GM21528 (cell line): Measurements from ENCODE around the gene RIC1.
"Not testable (repeated sequence)": the region's sequence is repeated elsewhere in the genome, so short reads cannot be mapped to it uniquely, and the experiment has no call there.

Experiments
- ATAC-seq: cut with Tn5 transposase; IDR thresholded peaks from one replicate; pipeline ENCODE4 v1.9.1; 2021; ENCODE audit warnings: mild to moderate bottlenecking, moderate library complexity; ENCODE audit not compliant: unreplicated experiment, low FRiP score

The RIC1 gene

DNA sequence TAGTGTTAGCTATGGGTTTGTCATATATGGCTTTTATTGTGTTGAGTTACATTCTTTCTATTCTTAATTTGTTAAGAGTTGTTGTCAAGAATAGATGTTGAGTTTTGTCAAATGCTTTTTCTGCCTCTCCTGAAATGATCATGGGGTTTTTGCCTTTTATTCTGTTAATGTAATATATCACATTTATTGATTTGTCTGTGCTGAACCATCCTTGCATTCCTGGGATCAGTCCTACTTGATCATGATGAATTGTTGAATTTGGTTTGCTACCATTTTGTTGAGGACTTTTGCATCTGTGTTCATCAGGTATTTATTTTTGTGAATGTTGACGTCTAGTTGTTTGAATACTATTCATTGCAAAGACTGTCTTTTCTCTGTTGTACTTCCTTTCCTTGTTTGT lies 23.9 kb downstream of the RIC1 start:
- no peak for ATAC-seq

DNA sequence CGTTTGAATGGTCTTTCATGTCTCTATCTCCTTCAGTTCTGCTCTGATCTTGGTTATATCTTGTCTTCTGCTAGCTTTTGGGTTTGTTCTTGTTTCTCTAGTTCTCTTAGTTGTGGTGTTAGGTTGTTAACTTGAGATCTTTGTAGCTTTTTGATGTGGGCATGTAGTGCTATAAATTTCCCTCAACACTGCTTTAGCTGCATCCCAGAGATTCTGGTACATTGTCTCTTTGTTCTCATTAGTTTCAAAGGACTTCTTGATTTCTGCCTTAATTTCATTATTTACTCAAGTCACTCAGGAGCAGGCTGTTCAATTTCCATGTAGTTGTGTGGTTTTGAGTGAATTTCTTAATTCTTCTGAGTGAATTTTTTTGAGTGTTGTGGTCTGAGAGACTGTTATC lies 33.9 kb downstream of the RIC1 start:
- not testable (repeated sequence) for ATAC-seq

DNA sequence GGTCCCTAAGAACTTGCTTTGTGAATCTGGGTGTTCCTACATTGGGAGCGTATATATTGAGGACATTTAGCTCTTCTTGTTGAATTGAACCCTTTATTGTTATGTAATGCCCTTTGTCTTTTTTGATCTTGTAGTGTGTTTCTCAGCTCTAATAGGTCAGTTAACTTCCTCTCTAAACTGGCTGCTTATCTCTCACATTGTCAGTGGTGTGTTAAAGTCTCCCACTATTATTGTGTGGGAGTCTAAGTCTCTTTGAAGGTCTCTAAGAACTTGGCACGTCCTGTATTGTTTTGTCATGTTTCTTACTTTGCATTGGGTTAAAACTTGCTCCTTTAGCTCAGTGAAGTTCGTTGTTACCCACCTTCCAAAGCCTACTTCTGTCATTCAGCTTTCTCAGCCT lies 36.2 kb downstream of the RIC1 start:
- ATAC-seq: no peak

DNA sequence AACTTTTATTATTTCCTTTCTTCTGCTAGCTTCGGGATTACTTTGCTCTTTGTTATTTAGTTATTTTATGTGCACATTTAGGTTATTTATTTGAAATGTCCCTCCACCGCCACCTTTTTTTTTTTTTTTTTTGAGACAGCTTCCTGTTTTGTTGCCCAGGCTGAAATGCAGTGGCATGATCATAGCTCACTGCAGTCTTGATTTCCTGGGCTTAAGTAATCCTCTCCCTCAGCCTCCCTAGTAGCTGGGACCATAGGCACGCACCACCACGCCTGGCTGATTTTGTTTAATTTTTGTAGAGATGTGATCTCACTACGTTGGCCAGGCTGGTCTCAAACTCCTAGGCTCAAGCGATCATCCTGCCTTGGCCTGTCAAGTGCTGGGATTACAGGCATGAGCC lies 38.5 kb downstream of the RIC1 start:
- no peak for ATAC-seq

DNA sequence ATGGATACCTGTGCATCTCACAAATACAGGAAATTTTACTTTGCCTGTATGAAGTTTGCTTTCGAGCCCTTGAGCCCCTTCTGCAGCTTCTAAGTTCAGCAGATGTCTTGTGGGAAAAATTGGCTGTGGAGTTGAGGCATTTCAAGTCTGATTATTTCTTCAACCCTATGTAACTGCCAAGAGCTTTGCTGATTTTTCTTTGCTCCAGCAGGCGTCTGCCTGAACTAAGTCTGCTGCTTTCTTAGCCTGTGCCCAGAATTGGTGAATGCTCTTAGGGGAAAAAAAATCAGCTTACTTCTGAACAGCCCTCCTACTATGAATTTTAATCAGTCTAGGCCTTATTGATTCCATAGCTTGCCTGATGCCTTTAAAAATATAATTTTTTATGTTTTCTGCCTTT lies 41.2 kb downstream of the RIC1 start:
- no peak for ATAC-seq

DNA sequence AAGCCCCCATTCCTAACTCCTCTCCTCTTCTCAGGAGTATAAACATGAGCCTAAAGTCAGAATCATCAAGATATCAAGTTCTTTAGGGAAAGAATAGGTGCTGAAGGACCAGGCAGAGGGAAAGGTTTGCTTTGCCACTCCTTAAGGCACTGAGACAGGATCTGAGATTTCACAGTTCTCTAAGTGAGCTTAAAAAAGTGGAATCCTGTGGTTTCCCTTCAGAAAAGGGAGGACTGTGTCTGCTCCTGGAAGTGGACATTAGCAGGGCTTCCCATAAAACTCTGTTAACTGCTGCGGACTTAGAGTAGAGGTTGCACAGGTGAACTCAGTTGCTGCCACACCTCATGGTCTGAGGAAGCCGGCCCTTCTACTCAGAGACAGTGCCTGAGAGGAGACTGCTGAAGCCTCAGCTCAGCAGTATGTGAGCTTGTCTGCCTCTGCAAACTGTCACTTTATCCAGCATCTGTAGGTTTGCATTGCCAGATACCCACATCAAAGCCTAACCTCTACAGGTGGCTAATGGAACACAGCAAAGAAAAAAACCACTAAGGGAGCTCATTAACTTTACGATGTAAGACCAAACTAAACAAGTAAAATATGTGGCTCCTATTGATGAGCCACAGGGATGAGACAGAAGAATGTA lies 42.9 kb downstream of the RIC1 start:
- no peak for ATAC-seq

DNA sequence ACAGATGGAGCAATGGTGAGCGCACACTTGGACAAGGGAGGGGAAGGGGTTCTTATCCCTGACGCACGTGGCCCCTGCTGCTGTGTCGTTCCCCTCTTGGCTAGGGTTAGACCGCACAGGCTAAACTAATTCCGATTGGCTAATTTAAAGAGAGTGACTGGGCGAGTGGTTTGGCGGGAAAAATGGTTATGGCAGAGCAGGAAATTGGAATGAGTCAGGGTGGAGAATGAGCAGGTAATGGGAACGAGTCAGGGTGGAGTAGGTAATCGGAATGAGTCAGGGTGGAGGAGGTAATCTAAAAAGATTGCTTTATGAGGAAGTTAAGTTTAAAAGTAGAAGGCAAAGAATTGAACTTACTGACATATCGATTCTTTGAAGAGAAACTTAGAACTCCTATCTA lies 46.1 kb downstream of the RIC1 start:
- not testable (repeated sequence) for ATAC-seq

DNA sequence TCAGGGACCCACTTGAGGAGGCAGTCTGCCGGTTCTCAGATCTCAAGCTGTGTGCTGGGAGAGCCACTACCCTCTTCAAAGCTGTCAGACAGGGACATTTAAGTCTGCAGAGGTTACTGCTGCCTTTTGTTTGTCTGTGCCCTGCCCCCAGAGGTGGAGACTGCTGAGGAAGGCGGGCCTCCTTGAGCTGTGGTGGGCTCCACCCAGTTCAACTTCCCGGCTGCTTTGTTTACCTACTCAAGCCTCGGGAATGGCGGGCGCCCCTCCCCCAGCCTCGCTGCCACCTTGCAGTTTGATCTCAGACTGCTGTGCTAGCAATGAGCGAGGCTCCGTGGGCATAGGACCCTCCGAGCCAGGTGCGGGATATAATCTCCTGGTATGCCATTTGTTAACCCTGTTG lies 54.7 kb downstream of the RIC1 start:
- ATAC-seq: not testable (repeated sequence)

DNA sequence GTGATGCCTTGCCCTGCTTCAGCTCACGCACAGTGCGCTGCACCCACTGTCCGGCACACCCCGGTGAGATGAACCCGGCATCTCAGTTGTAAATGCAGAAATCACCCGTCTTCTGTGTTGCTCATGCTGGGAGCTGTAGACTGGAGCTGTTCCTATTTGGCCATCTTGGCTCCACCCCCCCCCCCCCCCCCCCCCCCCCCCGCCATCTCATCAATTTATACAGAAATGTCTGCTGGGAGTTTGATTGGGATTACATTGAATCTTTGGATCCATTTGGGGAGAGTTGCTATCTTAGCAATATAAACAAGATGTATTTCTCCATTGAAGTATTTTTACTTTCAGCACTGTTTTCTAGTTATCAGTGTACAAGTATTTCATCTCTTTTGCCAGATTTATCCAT lies 55.2 kb downstream of the RIC1 start:
- ATAC-seq: no peak

DNA sequence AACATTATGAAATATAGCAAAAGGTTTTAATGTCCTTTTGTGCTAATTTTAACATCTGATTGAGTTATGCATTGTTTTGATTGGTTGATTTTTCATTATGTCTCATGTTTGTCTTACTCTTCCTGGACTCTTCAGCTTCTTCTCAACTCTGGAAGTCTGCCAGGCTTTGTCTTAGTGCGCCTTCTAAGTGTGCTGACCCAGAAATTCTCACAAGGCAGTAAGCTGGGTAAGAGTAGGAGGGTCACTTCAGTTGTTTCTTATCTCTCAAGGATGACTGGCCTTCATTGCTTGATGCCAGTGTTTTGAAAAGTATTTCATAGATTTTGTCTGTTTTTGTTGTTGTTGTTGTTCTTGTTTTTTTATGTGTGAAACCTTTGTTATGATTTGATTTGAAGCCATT lies 59.2 kb downstream of the RIC1 start:
- no peak for ATAC-seq

DNA sequence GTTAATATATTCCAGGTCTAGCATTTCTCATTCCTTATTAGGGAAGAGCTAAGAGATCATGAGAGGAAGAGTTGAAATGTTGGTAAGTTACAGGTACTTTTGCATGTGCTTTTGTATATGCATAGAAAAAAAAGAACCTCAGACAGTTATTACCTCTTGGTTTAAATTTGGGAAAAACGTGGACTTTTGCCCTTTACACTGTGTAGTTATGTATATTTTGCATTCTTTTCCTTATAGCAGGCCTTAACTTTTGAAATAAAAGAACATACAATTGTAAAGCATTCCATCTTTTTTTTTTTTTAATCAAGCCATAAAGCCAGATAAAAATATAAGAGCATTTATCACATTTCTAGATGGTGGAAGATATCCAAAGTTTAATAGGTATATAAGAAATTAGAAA lies 61.4 kb downstream of the RIC1 start:
- ATAC-seq: no peak

DNA sequence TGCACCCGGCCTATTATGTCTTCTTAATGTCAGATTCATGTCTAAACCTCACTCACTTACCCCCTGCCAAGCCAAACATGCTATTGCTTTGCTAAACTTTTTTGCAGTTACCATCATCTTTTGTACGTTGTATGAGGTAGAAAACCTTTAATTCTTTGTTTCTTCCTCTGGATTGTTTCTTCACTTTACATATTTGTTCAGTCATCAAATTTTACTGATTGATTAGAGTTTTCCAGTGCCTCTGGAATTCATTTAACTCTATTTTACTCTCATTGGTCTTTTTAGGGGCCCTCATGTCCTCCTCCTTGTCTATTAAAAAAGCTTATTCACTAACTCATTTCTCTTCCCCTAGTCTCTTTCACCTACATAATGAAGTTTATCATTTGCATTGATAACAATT lies 67.0 kb downstream of the RIC1 start:
- no peak for ATAC-seq

DNA sequence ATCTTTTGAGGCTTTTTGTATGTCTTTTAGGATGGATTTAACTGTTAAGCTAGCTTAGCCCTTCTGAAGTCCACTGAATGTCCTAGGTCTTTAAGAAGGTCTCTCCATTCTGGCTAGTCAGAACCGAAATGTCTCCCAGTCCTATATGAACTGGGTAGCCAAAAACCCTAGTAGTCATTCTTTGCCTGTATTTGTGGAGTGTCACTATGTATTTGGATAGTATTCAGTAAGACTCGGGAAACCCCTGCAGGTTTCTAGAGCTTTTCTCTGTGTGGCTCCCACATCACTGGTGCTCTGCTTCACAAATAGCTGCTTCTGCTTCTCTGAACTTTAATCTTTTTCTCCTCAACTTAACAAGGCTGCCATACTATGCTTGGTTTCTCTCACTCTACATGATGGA lies 68.0 kb downstream of the RIC1 start:
- ATAC-seq: no peak

DNA sequence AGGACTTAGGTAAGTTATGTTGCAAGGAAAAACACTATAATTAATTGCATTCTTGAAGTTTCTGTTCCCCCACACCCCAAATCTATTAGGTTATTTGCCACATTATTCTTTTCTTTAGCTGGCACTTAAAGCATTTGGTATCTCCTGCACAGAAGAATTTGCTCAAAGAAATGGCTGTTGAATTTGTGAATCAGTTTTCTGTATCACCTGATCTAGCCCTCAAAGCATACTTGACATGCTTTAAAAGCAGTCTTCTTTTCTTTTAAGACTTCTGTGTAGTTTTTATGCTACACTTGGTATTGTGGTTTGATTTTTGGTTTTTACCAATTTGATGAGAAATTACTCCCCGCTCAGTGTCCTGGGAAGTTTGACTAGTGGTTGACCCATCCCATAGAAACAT lies 69.1 kb downstream of the RIC1 start:
- ATAC-seq: no peak

DNA sequence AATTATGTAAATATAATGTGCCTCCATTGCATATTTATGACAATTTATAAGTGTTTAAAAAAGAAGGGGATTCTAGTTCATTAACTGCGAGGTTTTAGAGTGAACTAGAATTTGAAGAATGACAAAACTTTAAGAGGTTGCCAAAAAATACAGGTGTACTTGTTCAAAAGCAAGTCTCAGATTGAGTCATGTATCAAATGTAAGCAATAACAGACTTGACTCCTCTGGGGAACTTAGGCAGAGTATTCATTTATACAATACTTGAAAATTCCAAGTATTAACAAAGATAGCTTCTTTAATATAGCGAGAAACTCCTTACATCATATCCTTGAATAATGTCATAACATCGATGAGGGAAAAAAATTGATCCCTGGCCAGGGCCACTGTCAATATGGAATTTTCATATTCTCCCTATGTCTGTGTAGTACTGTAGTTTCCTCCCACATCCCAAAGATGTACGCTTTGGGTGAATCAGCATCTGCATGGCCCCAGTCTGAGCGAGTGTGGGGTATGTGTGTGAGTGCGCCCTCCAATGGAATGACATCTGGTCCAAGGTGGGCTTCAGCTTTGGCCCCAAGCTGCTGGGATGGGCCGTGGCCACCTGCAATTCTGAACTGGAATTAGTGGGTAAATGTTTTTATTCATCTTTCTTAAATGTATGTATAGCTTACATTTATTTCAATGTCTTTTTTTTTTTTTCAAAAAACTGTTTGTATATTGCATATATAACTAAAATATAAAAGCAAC lies 70.1 kb downstream of the RIC1 start:
- no peak for ATAC-seq

DNA sequence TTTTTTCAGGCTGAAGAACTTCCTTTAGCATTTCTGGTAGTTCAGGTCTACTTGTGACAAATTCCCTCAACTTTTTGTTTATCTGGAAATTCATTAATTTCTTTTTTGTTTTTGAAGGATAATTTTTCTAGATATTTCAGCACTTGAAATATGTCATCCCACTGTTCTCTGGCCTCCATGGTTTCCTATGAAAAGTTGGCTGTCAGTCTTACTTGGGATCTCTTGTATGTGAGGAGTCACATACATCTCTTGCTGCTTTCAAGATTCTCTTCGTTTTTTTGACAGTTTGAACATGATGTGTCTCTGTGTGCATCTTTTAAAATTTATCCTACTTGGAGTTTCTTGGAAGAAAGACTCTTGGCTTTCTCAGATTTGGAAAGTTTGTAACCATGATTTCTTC lies 79.5 kb downstream of the RIC1 start:
- no peak for ATAC-seq

DNA sequence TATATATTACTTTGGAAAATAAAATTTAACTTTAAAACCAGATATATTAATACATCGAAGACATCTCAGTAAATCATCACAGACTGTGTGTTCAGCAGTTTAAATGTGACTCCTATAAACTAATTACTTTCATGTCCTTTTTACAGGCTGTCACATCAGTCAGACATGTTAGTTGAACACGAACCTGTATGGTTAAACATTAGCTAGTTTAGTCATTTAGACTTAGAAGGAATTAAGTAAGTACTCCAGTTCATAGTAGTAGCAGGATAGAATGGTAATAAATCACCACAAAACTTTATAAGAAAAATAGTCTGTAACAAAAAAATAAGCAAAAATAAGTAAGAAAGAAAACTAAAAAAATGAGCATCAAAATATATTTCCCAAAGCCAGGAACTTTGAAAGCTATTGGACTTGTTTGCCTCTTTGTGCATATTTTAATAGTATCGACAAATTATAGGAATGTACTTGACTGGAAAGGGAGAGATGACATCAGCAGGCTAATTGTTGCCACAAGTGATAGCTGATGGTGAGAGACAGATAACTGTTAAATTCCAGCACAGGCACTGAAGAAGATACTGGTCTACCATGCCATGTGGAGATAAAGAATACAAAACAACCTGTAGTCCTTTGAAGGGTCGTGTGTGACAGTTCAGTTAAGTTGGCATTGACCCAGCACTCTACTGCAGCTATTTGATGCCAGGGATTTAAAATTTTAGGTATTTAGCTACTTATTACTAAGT lies 83.9 kb downstream of the RIC1 start:
- ATAC-seq: no peak

DNA sequence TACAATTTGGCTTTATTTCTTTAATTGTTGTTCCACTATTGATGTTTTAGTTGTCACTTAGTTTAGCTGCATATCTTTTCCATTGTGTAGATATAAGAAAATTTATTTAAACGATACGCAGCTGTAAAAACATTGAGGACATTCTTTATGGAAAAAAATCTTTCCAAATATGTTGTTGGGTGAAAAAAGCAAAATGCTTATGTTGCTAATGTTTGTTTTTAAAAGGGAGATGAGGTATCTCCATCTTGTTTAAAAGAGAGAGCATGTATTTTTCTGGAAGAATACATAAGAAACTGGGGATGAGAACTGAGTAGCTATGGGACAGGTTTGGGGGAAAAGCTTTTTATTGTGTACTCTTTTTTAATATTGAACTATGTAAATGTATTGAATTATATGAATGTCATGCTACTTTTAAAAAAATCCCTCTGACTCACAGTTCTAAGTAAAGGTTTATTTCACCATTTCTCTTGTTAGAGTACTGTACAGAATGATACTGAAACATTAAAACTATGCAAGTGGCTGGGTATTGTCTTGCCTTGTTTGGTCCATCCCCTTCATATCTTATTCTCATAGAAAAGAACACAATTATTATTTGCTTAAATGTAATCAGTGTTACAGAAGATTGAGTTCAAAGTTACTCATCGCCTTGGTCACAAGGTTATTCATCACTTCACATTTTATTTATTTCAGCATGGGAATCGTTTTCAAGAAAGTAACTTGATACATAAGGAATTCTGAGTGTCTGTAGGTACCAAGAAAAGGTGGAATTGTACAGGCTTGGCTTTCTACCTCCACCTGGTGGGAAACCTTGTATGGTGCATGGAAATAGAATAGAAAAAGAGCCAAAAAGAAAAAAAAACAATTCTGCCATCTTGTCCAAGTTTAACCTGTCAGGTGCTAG lies 85.8 kb downstream of the RIC1 start:
- ATAC-seq: no peak

DNA sequence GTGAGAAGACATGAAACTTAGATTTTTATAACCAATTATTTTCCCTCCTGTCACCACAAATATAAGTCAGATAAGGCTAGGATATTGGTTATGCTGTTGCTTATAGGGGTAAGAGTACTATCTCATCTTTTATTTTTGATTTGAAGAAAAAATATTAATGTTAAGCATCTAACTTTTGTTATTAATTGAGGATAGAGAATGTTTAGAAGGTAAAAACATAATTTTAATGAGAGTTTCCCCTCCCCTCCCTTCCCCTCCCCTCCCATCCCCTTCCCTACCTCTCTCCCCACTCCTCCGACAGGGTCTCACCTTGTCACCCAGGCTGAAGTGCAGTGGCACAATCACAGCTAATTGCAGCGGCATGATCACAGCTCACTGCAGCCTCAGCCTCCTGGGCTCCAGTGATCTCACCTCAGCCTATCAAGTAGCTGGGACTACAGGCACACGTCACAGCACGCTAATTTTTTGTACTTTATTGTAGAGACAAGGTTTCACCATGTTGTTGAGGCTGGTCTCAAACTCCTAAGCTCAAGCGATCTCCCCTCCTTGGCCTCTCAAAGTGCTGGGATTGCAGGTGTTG lies 86.7 kb downstream of the RIC1 start:
- no peak for ATAC-seq

DNA sequence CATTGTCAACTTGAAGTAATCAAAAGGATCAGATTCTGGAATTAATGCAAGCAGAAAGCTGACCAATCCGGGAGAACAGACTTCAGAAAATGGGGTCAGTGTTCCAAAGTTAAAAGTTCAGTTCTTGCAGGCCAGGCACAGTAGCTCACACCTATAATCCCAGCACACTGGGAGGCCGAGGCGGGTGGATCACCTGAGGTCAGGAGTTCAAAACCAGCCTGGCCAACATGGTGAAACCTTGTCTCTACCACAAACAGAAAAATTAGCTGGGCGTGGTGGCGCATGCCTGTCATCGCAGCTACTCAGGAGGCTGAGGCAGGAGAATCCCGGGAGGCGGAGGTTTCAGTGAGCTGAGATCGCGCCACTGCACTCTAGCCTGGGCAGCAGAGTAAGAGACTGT lies 88.5 kb downstream of the RIC1 start:
- not testable (repeated sequence) for ATAC-seq
